ENCODE measurements around the gene PLCH1. TPM values are rescaled to one million over a fixed set of nuclear protein-coding genes. Genes with fewer than 3 reads are reported as not detected.
A peak's percentile ranks its signal among the peaks of the same experiment; 100 is the strongest.

Gene PLCH1
- total and polyA plus RNA-seq, 2 of the 13 experiments (the other 11 are each of a cell fraction or from before 2014, with no cell fraction given), result 2.0 to 3.0 TPM

DNA sequence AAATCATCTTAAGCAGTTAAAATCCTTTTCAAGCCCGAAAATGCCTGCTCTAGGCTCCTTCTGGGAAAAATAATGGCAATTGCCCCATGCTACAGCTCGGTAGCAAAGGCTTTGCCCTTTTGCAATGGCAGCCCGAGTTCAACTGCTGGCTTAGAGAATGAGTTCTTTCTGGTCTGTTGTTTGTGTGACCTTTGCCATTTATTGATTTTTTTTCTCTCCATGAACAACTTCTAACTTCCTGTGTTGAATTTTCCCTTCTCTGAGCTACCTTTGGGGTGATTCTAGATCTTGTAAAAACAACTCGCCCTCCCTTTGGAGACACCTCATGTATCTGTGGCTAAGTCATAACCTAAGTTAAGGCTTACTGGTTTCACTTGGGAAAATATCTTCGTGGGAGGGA is 139.3 kb downstream of the PLCH1 start (continued):
- TF ChIP-seq, protein P1, sequence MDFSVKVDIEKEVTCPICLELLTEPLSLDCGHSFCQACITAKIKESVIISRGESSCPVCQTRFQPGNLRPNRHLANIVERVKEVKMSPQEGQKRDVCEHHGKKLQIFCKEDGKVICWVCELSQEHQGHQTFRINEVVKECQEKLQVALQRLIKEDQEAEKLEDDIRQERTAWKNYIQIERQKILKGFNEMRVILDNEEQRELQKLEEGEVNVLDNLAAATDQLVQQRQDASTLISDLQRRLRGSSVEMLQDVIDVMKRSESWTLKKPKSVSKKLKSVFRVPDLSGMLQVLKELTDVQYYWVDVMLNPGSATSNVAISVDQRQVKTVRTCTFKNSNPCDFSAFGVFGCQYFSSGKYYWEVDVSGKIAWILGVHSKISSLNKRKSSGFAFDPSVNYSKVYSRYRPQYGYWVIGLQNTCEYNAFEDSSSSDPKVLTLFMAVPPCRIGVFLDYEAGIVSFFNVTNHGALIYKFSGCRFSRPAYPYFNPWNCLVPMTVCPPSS (IDR thresholded peaks at IDR 0.05), result no peak
- TF ChIP-seq, protein P2, sequence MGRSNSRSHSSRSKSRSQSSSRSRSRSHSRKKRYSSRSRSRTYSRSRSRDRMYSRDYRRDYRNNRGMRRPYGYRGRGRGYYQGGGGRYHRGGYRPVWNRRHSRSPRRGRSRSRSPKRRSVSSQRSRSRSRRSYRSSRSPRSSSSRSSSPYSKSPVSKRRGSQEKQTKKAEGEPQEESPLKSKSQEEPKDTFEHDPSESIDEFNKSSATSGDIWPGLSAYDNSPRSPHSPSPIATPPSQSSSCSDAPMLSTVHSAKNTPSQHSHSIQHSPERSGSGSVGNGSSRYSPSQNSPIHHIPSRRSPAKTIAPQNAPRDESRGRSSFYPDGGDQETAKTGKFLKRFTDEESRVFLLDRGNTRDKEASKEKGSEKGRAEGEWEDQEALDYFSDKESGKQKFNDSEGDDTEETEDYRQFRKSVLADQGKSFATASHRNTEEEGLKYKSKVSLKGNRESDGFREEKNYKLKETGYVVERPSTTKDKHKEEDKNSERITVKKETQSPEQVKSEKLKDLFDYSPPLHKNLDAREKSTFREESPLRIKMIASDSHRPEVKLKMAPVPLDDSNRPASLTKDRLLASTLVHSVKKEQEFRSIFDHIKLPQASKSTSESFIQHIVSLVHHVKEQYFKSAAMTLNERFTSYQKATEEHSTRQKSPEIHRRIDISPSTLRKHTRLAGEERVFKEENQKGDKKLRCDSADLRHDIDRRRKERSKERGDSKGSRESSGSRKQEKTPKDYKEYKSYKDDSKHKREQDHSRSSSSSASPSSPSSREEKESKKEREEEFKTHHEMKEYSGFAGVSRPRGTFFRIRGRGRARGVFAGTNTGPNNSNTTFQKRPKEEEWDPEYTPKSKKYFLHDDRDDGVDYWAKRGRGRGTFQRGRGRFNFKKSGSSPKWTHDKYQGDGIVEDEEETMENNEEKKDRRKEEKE (IDR thresholded peaks at IDR 0.05), result no peak
- TF ChIP-seq ZNF644 (CRISPR knock-in tag; IDR thresholded peaks at IDR 0.05; ENCODE audit: low read depth) (peak; percentile 100), GFI1 (CRISPR knock-in tag; IDR thresholded peaks at IDR 0.05; ENCODE audit: borderline replicate concordance) (no peak), PHF8 (CRISPR knock-in tag; IDR thresholded peaks at IDR 0.05) (no peak), CENPT (CRISPR knock-in tag; IDR thresholded peaks at IDR 0.05; ENCODE audit: low read depth) (no peak), NFE2L2 (IDR thresholded peaks at IDR 0.05; ENCODE audit: low read length) (no peak), KAT8 (CRISPR knock-in tag; IDR thresholded peaks at IDR 0.05) (peak; percentile 79), ZNF337 (CRISPR knock-in tag; IDR thresholded peaks at IDR 0.05; ENCODE audit: borderline replicate concordance, low read depth) (no peak), FOXC1 (CRISPR knock-in tag; IDR thresholded peaks at IDR 0.05; ENCODE audit: borderline replicate concordance) (no peak), KDM4B (CRISPR knock-in tag; IDR thresholded peaks at IDR 0.05) (no peak), ZNF660 (CRISPR knock-in tag; IDR thresholded peaks at IDR 0.05; ENCODE audit: borderline replicate concordance, low read depth) (no peak), ZNF841 (CRISPR knock-in tag; IDR thresholded peaks at IDR 0.05; ENCODE audit: borderline replicate concordance) (no peak), RFX3 (CRISPR knock-in tag; IDR thresholded peaks at IDR 0.05) (no peak), TMF1 (CRISPR knock-in tag; IDR thresholded peaks at IDR 0.05; ENCODE audit: low read depth) (no peak), ZNF781 (CRISPR knock-in tag; IDR thresholded peaks at IDR 0.05; ENCODE audit: borderline replicate concordance, not compliant biosample characterization) (no peak)
- TF ChIP-seq, protein P3, sequence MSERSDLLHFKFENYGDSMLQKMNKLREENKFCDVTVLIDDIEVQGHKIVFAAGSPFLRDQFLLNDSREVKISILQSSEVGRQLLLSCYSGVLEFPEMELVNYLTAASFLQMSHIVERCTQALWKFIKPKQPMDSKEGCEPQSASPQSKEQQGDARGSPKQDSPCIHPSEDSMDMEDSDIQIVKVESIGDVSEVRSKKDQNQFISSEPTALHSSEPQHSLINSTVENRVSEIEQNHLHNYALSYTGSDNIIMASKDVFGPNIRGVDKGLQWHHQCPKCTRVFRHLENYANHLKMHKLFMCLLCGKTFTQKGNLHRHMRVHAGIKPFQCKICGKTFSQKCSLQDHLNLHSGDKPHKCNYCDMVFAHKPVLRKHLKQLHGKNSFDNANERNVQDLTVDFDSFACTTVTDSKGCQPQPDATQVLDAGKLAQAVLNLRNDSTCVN (CRISPR knock-in tag; IDR thresholded peaks at IDR 0.05; ENCODE audit: borderline replicate concordance), result peak; percentile 82; the same call in 1 of the 2 replicates
- TF ChIP-seq, protein P4, sequence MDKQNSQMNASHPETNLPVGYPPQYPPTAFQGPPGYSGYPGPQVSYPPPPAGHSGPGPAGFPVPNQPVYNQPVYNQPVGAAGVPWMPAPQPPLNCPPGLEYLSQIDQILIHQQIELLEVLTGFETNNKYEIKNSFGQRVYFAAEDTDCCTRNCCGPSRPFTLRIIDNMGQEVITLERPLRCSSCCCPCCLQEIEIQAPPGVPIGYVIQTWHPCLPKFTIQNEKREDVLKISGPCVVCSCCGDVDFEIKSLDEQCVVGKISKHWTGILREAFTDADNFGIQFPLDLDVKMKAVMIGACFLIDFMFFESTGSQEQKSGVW (CRISPR knock-in tag; IDR thresholded peaks at IDR 0.05; ENCODE audit: borderline replicate concordance), result no peak
- TF ChIP-seq, protein P5, sequence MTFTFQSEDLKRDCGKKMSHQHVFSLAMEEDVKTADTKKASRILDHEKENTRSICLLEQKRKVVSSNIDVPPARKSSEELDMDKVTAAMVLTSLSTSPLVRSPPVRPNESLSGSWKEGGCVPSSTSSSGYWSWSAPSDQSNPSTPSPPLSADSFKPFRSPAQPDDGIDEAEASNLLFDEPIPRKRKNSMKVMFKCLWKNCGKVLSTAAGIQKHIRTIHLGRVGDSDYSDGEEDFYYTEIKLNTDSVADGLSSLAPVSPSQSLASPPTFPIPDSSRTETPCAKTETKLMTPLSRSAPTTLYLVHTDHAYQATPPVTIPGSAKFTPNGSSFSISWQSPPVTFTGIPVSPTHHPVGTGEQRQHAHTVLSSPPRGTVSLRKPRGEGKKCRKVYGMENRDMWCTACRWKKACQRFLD (CRISPR knock-in tag; IDR thresholded peaks at IDR 0.05; ENCODE audit: borderline replicate concordance), result no peak
- TF ChIP-seq, protein P6, sequence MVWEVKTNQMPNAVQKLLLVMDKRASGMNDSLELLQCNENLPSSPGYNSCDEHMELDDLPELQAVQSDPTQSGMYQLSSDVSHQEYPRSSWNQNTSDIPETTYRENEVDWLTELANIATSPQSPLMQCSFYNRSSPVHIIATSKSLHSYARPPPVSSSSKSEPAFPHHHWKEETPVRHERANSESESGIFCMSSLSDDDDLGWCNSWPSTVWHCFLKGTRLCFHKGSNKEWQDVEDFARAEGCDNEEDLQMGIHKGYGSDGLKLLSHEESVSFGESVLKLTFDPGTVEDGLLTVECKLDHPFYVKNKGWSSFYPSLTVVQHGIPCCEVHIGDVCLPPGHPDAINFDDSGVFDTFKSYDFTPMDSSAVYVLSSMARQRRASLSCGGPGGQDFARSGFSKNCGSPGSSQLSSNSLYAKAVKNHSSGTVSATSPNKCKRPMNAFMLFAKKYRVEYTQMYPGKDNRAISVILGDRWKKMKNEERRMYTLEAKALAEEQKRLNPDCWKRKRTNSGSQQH (CRISPR knock-in tag; IDR thresholded peaks at IDR 0.05; ENCODE audit: low read depth), result no peak

Data from HepG2 (cell line).